GM23338 (cell line): ENCODE results near the gene LFNG. TPM values are rescaled to one million over a fixed set of nuclear protein-coding genes. Genes with fewer than 3 reads are reported as not detected.

ENCODE experiments used
- ATAC-seq: fragments of 200-7000 bp; cut with Tn5 transposase; 3 replicates; pipeline ENCODE4 v1.9.1; 2020
- DNase-seq: peaks from one replicate; pipeline ENCODE4 v3.0.0-alpha.2; 2015; ENCODE audit warnings: low spot score
- H2AFZ ChIP-seq: fragments of 200-600 bp; sonication (generic); 2 replicates; pipeline ENCODE4 v1.8.0; 2016; ENCODE audit warnings: antibody characterized with exemption, mild to moderate bottlenecking, moderate library complexity
- H3F3A ChIP-seq: fragments of 200-600 bp; sonication (generic); replicated peaks from 2 replicates; pipeline ENCODE4 v1.8.0; 2017; ENCODE audit warnings: antibody characterized with exemption, mixed run types, low read depth
- H3K27ac ChIP-seq: fragments of 200-600 bp; sonication (generic); 2 replicates; pipeline ENCODE4 v1.6.1; 2016; ENCODE audit warnings: low read depth
- H3K27me3 ChIP-seq: fragments of 200-600 bp; sonication (generic); 2 replicates; pipeline ENCODE4 v1.8.0; 2016; ENCODE audit warnings: mild to moderate bottlenecking, mixed run types, moderate library complexity; ENCODE audit not compliant: insufficient read depth
- H3K36me3 ChIP-seq: fragments of 200-600 bp; sonication (generic); 2 replicates; pipeline ENCODE4 v1.8.0; 2016; ENCODE audit warnings: mild to moderate bottlenecking; ENCODE audit not compliant: insufficient read depth
- H3K4me1 ChIP-seq: fragments of 200-600 bp; sonication (generic); 2 replicates; pipeline ENCODE4 v1.8.0; 2016; ENCODE audit warnings: mild to moderate bottlenecking, moderate library complexity; ENCODE audit not compliant: insufficient read depth
- H3K4me2 ChIP-seq: fragments of 200-600 bp; sonication (generic); 2 replicates; pipeline ENCODE4 v1.7.1; 2017; ENCODE audit warnings: mixed run types
- H3K4me3 ChIP-seq: fragments of 200-600 bp; sonication (generic); 2 replicates; pipeline ENCODE4 v1.6.1; 2016; ENCODE audit warnings: mixed run types
- H3K79me2 ChIP-seq: fragments of 200-600 bp; sonication (generic); replicated peaks from 2 replicates; pipeline ENCODE4 v1.8.0; 2017; ENCODE audit warnings: mild to moderate bottlenecking; ENCODE audit not compliant: insufficient read depth
- H3K9me2 ChIP-seq: fragments of 200-600 bp; sonication (generic); 2 replicates; pipeline ENCODE4 v1.8.0; 2017; ENCODE audit not compliant: insufficient read depth
- H4K20me1 ChIP-seq: fragments of 200-600 bp; sonication (generic); replicated peaks from 2 replicates; pipeline ENCODE4 v1.8.0; 2017; ENCODE audit warnings: mild to moderate bottlenecking; ENCODE audit not compliant: insufficient read depth
- H3K27ac Mint-ChIP-seq: 2 replicates; pipeline ENCODE4 v1.8.0; 2020; ENCODE audit warnings: inconsistent platforms, mild to moderate bottlenecking, moderate library complexity, mixed read lengths
- H3K27me3 Mint-ChIP-seq: 3 replicates; pipeline ENCODE4 v1.8.0; 2022; ENCODE audit warnings: low read depth, mild to moderate bottlenecking, moderate library complexity, mixed read lengths, inconsistent platforms; ENCODE audit not compliant: insufficient read depth, poor library complexity
- H3K36me3 Mint-ChIP-seq: 3 replicates; pipeline ENCODE4 v1.8.0; 2021; ENCODE audit warnings: low read depth, mild to moderate bottlenecking, inconsistent platforms, moderate library complexity, mixed read lengths
- H3K4me1 Mint-ChIP-seq: 3 replicates; pipeline ENCODE4 v1.8.0; 2020; ENCODE audit warnings: mild to moderate bottlenecking, inconsistent platforms, mixed read lengths
- H3K4me3 Mint-ChIP-seq: 3 replicates; pipeline ENCODE4 v1.8.0; 2021; ENCODE audit warnings: moderate library complexity, mild to moderate bottlenecking, inconsistent platforms, mixed read lengths
- H3K9me3 Mint-ChIP-seq: 3 replicates; pipeline ENCODE4 v1.8.0; 2020; ENCODE audit warnings: moderate library complexity, mild to moderate bottlenecking, inconsistent platforms, mixed read lengths
- CREB1 ChIP-seq: fragments of 250-450 bp; sonication (Bioruptor Pico); IDR thresholded peaks from 2 replicates; pipeline ENCODE4 v1.5.0; 2020; ENCODE audit warnings: low read depth, mild to moderate bottlenecking, moderate library complexity
- CTCF ChIP-seq, 2 experiments: fragments of 200-600 bp in 1 of 2; sonication (generic) in 1 of 2; conservative IDR thresholded peaks; 2 replicates each; pipeline versions ENCODE4 v1.5.1 to v1.6.1; 2016 to 2017; ENCODE audit warnings: antibody characterized with exemption in 2 of 2, low read depth in 2 of 2, mild to moderate bottlenecking in 2 of 2, moderate library complexity in 1 of 2
- ETS1 ChIP-seq: IDR thresholded peaks from 2 replicates; pipeline ENCODE4 v1.6.1; 2016; ENCODE audit warnings: antibody characterized with exemption
- EZH2 ChIP-seq: fragments of 200-600 bp; sonication (generic); IDR thresholded peaks from one replicate; pipeline ENCODE4 v1.8.0; 2017; ENCODE audit warnings: antibody characterized with exemption, mild to moderate bottlenecking, low read depth; ENCODE audit not compliant: unreplicated experiment
- EZH2phosphoT487 ChIP-seq: fragments of 200-600 bp; sonication (generic); IDR thresholded peaks from one replicate; pipeline ENCODE4 v1.8.1; 2018; ENCODE audit warnings: antibody characterized with exemption; ENCODE audit not compliant: unreplicated experiment
- JUNB ChIP-seq: IDR thresholded peaks from one replicate; pipeline ENCODE4 v1.6.1; 2016; ENCODE audit warnings: antibody characterized with exemption; ENCODE audit not compliant: unreplicated experiment
- NANOG ChIP-seq: IDR thresholded peaks from 2 replicates; pipeline ENCODE4 v1.6.1; 2016; ENCODE audit warnings: antibody characterized with exemption, borderline replicate concordance
- POLR2AphosphoS5 ChIP-seq: IDR thresholded peaks from 2 replicates; pipeline ENCODE4 v1.6.1; 2016; ENCODE audit warnings: antibody characterized with exemption, low read depth
- REST ChIP-seq: IDR thresholded peaks from one replicate; pipeline ENCODE4 v1.6.1; 2018; ENCODE audit warnings: antibody characterized with exemption; ENCODE audit not compliant: unreplicated experiment
- STAT1 ChIP-seq: IDR thresholded peaks from one replicate; pipeline ENCODE4 v1.6.1; 2016; ENCODE audit warnings: antibody characterized with exemption; ENCODE audit not compliant: unreplicated experiment
- ZNF114 ChIP-seq: fragments of 250-450 bp; sonication (Bioruptor Pico); IDR thresholded peaks from 2 replicates; pipeline ENCODE4 v1.5.0; 2020; ENCODE audit warnings: mild to moderate bottlenecking, moderate library complexity
- ZNF331 ChIP-seq: fragments of 250-450 bp; sonication (Bioruptor Pico); IDR thresholded peaks from 2 replicates; pipeline ENCODE4 v1.5.0; 2020; ENCODE audit warnings: low read depth, mild to moderate bottlenecking, moderate library complexity
- polyA plus RNA-seq: library from polyadenylated mRNA; unstranded; fragments of >200 nt; fragmentation: Nextera tagmentation; extraction: Ambion mirVana; gene quantifications from 2 replicates; pipeline ENCODE4 v1.2.1, GENCODE V29; 2016
- total RNA-seq: library from RNA; depleted of rRNA; stranded (reverse); fragments of >200 nt; shearing (Covaris generic); gene quantifications from 2 replicates; pipeline ENCODE4 v1.2.3, GENCODE V29; 2014
- TF ChIP-seq, protein P1 (sequence below): fragments of 250-450 bp; sonication (Bioruptor Pico); IDR thresholded peaks from 2 replicates; pipeline ENCODE4 v1.5.0; 2020; ENCODE audit warnings: mild to moderate bottlenecking, moderate library complexity

LFNG gene
- total and polyA plus RNA-seq, 2 experiments from 2014 or later = 1.7 to 35.4 TPM

DNA sequence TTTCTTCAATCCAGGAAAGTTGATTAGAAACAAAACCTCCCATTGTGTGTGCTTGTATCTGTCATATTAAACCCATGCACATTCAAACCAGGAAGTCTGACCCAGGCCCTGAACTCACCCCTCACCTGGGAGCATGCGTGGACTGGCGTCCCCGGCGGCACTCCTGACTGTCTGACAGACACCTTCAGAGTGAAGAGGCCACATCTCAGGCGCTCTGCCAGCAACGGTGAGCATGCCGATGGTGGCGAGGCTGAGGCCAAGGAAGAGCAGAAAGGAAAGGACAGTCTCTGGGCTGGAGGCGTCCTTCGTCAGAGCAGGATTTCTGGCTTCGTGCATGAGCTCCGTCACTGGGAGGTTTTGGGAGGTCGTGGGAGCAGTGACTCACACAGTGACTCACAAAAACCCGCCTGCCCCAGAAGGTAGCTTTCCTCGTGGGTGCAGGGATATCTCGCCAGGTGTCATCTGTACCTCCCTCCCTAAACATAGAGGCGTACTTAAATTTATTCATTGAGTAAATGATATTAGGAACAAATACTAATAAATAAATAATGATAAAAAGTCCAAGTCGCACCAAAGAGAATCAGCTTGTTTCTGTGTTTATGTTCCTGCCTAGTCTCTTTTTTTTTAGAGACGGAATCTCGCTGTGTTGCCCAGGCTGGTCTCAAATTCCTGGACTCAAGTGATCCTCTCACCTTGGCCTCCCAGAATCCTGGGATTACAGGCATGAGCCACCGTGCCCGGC lies 52.7 kb downstream of the LFNG start:
- Histone ChIP-seq H3K9me2 (no peaks in the 10 kb centered on the region), H4K20me1 (no peaks in the 10 kb centered on the region), H3K79me2 (no peaks in the 10 kb centered on the region), H3K36me3 (no peaks in the 10 kb centered on the region), H3K4me2 (no peak overlapping the region), H3K4me1 (no peaks in the 10 kb centered on the region; the same call in 1 of the 2 replicates), H3K4me3 (no peak overlapping the region), H2AFZ (no peak overlapping the region), H3K27ac (no peak overlapping the region), H3F3A (0 out of 2 replicates have a peak, but pooled peaks cover 5% of the 10 kb centered on the region), H3K27me3 (no peaks in the 10 kb centered on the region)
- no peak overlapping the region for H3K27ac Mint-ChIP-seq
- no peaks in the 10 kb centered on the region; the same call in 2 of the 3 replicates for H3K36me3 Mint-ChIP-seq
- DNase-seq = no peak
- no peaks in the 10 kb centered on the region for H3K9me3 Mint-ChIP-seq
- TF ChIP-seq REST (no peak), ETS1 (no peak), CREB1 (CRISPR knock-in tag) (no peak), EZH2phosphoT487 (no peak), JUNB (no peak), POLR2AphosphoS5 (no peak), ZNF114 (CRISPR knock-in tag) (no peak), STAT1 (no peak), ZNF331 (CRISPR knock-in tag) (no peak), NANOG (no peak), CTCF (conservative IDR thresholded peaks at IDR 0.05; ENCODE audit: low read depth in 2 of 2) (no peak), EZH2 (no peak)
- TF ChIP-seq, protein P1, sequence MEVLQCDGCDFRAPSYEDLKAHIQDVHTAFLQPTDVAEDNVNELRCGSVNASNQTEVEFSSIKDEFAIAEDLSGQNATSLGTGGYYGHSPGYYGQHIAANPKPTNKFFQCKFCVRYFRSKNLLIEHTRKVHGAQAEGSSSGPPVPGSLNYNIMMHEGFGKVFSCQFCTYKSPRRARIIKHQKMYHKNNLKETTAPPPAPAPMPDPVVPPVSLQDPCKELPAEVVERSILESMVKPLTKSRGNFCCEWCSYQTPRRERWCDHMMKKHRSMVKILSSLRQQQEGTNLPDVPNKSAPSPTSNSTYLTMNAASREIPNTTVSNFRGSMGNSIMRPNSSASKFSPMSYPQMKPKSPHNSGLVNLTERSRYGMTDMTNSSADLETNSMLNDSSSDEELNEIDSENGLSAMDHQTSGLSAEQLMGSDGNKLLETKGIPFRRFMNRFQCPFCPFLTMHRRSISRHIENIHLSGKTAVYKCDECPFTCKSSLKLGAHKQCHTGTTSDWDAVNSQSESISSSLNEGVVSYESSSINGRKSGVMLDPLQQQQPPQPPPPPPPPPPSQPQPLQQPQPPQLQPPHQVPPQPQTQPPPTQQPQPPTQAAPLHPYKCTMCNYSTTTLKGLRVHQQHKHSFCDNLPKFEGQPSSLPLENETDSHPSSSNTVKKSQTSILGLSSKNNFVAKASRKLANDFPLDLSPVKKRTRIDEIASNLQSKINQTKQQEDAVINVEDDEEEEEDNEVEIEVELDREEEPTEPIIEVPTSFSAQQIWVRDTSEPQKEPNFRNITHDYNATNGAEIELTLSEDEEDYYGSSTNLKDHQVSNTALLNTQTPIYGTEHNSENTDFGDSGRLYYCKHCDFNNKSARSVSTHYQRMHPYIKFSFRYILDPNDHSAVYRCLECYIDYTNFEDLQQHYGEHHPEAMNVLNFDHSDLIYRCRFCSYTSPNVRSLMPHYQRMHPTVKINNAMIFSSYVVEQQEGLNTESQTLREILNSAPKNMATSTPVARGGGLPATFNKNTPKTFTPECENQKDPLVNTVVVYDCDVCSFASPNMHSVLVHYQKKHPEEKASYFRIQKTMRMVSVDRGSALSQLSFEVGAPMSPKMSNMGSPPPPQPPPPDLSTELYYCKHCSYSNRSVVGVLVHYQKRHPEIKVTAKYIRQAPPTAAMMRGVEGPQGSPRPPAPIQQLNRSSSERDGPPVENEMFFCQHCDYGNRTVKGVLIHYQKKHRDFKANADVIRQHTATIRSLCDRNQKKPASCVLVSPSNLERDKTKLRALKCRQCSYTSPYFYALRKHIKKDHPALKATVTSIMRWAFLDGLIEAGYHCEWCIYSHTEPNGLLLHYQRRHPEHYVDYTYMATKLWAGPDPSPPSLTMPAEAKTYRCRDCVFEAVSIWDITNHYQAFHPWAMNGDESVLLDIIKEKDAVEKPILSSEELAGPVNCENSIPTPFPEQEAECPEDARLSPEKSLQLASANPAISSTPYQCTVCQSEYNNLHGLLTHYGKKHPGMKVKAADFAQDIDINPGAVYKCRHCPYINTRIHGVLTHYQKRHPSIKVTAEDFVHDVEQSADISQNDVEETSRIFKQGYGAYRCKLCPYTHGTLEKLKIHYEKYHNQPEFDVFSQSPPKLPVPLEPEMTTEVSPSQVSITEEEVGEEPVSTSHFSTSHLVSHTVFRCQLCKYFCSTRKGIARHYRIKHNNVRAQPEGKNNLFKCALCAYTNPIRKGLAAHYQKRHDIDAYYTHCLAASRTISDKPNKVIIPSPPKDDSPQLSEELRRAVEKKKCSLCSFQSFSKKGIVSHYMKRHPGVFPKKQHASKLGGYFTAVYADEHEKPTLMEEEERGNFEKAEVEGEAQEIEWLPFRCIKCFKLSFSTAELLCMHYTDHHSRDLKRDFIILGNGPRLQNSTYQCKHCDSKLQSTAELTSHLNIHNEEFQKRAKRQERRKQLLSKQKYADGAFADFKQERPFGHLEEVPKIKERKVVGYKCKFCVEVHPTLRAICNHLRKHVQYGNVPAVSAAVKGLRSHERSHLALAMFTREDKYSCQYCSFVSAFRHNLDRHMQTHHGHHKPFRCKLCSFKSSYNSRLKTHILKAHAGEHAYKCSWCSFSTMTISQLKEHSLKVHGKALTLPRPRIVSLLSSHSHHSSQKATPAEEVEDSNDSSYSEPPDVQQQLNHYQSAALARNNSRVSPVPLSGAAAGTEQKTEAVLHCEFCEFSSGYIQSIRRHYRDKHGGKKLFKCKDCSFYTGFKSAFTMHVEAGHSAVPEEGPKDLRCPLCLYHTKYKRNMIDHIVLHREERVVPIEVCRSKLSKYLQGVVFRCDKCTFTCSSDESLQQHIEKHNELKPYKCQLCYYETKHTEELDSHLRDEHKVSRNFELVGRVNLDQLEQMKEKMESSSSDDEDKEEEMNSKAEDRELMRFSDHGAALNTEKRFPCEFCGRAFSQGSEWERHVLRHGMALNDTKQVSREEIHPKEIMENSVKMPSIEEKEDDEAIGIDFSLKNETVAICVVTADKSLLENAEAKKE = no peak
- peaks cover 8% of the 10 kb centered on the region for H3K27me3 Mint-ChIP-seq
- ATAC-seq = no peak
- H3K4me3 Mint-ChIP-seq = no peak overlapping the region
- peaks cover 3% of the 10 kb centered on the region; the same call in 2 of the 3 replicates for H3K4me1 Mint-ChIP-seq
